Measurements from ENCODE around the gene PTH1R.

The PTH1R gene

GRCh38 chr3:46934072-46934471 lies 56.6 kb downstream of the PTH1R start:
- DNase-seq = no peak

GRCh38 chr3:46934498-46935167 lies 57.1 kb downstream of the PTH1R start:
- no peak for DNase-seq

GRCh38 chr3:46935168-46935858 lies 57.8 kb downstream of the PTH1R start:
- no peak for DNase-seq

DNA sequence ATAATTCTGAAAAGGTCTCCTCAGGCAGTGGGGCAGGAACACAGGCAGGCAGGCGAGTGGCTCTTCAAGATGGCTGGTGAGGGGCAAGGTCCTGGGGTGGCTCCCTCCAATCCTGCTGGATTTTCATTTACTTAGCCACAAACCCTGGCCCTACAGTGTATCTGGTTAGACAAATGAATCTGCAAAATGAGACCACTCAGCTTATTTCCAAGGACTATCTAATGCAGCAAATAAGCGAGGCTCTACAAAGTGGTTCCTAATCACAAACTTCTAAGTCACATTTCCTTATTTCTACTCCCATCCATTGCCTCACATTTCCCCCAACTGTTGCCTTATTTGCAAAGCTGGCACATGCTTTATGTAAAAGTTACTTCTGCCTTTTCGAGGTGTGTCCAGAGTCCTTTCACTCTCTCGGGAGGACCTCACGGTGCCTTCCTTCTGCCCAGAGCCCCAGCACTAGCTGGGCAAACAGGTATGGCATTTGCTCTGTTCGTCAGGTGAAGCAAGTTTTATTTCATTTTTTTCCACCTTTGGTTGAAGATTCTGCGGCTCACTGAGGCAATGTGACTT lies 58.6 kb downstream of the PTH1R start:
- no peak for DNase-seq

DNA sequence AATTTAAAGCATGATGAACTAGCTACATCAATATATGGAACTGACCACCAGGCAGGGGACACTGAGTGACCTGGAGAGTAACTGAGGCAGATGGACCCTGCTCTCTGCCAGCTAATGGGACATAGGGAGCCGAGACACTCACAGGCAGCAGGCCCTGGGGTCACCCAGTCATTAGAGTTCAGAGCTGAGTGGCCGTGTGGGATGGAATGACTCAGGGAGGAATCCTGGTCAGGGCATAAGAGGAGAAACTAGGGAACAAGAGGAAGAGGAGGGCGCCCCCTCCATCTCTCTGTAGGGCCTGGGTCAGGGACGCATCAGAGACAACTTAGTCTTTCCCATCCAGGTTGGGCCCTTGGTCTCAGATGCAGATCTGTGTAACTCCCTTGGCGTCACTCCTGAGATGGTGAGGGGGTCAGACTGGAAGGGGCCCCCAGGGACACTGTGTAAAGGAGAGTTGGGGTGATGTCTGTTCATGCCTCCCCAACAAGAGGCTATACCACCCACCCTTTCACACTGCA lies 59.3 kb downstream of the PTH1R start:
- no peak for DNase-seq

DNA sequence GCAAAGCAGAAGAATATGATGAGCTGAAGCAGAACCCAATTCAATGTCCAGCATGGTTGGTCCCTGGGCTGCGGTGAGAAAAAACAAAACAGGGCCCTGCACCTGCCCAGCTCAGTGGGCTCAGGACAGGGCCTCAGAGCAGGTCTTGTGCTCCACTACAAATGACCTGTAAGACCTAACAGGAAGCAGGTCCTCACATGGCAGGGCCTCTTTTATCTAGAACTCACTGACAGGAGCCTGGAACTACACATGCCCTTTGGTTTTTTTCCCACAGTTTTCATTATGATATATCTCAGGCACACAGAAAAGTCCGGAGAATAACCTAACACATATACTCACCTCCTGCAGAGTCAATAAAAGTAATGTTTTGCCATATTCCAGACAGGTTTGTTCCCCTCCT lies 60.6 kb downstream of the PTH1R start:
- no peak for DNase-seq

GRCh38 chr3:46939578-46940445 lies 62.3 kb downstream of the PTH1R start:
- DNase-seq = no peak

- no peak for DNase-seq
Measured at GRCh38 chr3:46942076-46942475, 64.6 kb downstream of the PTH1R start.

- DNase-seq = no peak
Measured at GRCh38 chr3:46942481-46943236, 65.1 kb downstream of the PTH1R start.

GRCh38 chr3:46943237-46944187 lies 66.0 kb downstream of the PTH1R start:
- DNase-seq = no peak

DNA sequence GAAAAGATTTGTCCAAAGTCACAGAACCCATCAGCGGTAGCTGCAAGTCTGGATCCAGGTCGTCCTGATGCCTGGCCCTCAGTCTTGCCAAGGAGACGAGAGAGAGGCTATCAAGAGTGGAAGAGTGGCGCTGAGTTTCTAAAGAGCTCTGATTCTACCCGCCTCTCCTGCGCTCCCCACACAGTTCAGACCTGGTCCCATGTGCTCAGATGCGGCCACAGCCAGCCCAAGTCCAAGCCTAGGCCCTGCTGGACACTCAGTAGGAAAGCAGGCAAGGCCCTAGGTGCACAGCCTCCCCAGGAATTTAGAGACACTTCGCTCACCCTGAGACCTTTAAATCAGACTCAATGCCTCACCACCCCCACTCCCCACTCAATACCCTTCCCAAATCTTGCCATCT lies 66.7 kb downstream of the PTH1R start:
- no peak for DNase-seq

DNA sequence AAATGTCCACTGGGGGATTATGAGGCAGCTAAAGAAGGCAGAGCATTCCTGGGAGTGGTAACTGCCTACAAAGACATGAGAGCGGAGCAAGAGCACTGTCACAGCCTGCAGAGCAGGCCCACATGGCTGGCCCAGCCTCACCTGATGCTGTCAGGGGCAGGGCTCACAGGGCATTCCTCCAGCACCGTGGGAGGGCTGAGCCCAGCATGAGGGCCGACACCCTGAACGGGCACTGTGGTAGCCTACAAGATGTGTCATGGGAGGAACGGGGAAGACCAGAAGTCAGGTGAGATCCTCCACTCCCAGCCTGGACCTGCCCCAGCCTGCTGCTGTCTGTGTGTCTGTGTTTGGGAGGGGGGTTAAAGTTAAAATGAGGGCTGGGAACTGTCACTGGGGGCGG lies 68.9 kb downstream of the PTH1R start:
- no peak for DNase-seq

GRCh38 chr3:46946856-46947545 lies 69.5 kb downstream of the PTH1R start:
- DNase-seq = no peak

DNA sequence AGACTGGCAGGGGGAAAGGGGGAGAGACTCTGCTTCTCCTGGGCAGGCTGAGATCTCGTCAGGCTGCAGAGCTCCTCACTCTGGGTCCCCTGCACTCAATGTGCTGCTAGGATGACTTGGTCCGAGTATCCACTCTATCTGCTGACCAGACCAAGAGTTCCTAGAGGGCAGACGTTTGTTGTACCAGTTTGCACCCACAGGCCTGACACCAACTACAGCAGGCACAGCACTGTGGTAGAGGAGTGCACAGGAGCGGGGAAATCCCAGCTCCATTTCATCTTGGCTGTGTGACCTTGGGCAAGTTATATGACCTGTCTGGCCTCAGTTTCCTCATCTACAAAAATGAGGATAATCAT lies 70.0 kb downstream of the PTH1R start:
- DNase-seq = no peak

DNA sequence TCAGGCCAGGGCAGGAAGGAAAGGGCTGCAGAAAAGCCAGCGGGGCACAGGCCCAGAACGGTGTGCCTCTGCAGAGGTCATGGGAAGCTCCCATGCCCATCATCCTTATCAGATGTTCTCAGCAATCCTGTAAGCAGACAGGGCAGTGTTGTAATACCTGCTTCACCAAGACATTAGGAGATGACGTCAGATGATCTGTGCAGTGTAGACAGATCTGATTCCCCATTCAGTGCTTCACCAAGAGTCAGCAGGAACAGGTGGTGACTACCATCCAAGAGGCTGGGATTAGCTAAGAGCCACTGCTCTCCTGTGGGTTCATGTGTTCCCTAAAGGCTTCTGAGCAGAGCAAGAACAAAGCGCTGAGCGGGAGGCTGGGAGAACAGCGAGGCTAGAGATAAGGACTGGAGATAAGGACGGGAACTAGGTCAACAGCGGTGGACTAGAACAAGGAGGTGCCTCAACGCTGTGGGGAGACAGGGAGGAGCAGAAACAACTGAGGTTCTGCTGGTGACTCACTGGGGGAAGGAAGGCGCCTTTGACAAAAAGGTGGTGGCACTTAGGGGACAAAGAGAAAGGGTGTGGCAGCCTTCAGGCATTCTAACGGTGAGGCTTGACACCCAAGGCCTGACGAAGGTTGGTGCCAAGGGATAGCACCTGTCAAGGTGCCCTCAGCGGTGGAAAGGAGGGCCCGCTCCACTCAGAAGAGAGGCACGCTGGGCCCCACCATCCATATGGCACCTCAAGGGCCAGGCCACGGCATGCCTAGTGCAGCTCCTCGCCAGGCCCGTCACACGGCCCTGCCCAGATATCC lies 70.7 kb downstream of the PTH1R start:
- DNase-seq = no peak

GRCh38 chr3:46948830-46949671 lies 71.5 kb downstream of the PTH1R start:
- no peak for DNase-seq

- no peak for DNase-seq
Measured at GRCh38 chr3:46950177-46950576, 72.7 kb downstream of the PTH1R start.

GRCh38 chr3:46950650-46951241 lies 73.2 kb downstream of the PTH1R start:
- DNase-seq = no peak
